Epithelial cell of proximal tubule (primary cell): ENCODE measurements around the gene RAB6B. TPM values are rescaled to one million over a fixed set of nuclear protein-coding genes. Genes with fewer than 3 reads are reported as not detected.
A peak's percentile ranks its signal among the peaks of the same experiment; 100 is the strongest.

Experiments
- DNase-seq: peaks from one replicate; pipeline ENCODE4 v3.0.0-alpha.2; 2011; ENCODE audit warnings: low read depth
- H3K4me3 ChIP-seq: 2 replicates; pipeline ENCODE4 v1.5.1; 2011; ENCODE audit warnings: low read depth, mild to moderate bottlenecking, low read length
- total RNA-seq: library from RNA; depleted of rRNA; stranded (reverse); fragments of >200 nt; gene quantifications from 2 replicates; pipeline ENCODE4 v1.2.3, GENCODE V29; 2015
- TF ChIP-seq, protein P1 (sequence below): conservative IDR thresholded peaks from 2 replicates; pipeline ENCODE4 v1.5.1; 2012; ENCODE audit warnings: low read depth, mild to moderate bottlenecking, low read length

The RAB6B gene
- total RNA-seq, 1 donor from 2014 or later, result 3.5 TPM

DNA sequence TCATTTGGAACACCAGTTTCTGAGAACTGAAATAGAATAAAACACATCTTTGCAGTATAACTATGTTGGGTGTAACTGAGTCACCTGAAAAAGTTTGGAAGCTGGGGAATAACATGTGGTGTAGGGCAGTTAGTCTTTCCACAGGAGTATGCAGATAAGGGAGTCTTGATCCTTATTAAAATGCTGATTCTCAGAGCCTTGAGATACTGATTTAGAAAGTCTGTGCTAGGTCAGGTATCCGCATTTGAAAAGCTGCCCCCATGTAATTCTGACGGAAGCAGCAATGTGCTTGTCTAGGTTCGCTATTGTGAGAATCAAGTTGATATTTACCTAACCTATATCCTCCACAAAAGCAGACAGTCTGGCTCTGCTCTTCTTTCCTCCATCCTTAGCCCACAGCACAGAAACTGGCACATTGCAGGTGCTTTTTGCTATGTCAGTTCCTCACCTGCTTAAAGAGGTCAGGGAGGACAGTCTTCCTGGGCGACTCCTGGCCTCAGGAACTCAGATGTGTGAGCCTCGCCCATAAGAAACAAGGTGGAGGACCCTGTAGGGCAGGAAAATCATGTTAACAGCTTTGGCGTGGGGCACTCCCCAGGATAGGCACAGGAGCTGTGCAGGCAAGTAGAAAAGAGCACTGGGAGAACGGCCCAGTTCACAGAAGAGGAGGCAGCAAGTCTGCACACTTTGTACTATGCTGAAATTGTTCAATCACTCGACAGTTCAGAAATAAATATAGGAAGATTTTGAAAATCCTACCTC is 117.7 kb downstream of the RAB6B start:
- TF ChIP-seq, protein P1, sequence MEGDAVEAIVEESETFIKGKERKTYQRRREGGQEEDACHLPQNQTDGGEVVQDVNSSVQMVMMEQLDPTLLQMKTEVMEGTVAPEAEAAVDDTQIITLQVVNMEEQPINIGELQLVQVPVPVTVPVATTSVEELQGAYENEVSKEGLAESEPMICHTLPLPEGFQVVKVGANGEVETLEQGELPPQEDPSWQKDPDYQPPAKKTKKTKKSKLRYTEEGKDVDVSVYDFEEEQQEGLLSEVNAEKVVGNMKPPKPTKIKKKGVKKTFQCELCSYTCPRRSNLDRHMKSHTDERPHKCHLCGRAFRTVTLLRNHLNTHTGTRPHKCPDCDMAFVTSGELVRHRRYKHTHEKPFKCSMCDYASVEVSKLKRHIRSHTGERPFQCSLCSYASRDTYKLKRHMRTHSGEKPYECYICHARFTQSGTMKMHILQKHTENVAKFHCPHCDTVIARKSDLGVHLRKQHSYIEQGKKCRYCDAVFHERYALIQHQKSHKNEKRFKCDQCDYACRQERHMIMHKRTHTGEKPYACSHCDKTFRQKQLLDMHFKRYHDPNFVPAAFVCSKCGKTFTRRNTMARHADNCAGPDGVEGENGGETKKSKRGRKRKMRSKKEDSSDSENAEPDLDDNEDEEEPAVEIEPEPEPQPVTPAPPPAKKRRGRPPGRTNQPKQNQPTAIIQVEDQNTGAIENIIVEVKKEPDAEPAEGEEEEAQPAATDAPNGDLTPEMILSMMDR, result no peak
- no peak for DNase-seq
- no peak overlapping the region for H3K4me3 ChIP-seq

DNA sequence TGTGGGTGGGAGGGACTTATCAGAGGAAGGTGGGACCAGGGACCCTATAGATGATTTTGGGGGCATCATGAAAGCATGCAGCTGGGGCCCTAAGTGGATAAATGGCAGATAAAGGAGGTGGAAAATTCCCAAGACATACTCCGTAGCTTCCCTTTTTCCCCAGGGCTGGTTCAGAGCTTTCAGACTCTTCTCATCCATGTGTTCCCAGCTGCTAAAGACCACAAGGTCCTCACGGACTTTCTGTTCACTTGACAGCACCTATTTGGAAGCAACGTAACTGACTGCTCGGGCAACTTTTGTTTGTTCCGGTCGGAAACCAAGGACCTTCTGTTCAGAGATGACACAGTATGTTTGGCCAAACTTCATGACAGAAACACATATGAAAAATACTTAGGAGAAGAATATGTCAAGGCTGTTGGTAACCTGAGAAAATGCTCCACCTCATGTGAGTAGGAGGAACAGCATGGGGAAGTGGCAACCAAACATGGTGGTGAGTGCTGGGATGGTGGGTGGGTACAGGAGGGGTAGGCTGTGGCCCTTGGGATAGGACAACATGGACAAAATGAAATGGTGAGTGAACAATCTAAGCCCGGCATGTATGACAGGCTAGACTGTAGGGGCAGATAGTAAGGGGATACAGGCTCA is 118.8 kb downstream of the RAB6B start:
- H3K4me3 ChIP-seq, result no peak overlapping the region
- TF ChIP-seq, protein P1, result peak; percentile 14
- DNase-seq, result no peak

DNA sequence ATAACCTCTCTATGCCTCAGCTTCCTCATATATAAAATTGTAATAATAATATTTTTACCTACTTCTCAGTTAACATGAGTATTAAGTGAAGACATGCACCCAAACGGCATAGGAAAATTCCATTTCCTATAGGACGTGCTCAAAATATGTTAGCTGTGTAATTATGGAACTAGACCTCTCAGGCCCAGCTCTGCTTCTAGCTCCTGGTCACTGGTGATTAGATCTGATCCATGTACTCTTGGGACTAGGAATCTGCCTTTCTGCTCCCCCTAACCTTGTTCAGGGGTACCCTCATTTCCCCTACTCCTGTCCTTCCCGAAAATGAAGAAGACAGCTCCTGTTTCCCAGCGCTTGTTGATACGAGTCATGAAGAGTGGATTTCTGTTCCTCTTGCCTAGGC is 119.8 kb downstream of the RAB6B start:
- TF ChIP-seq, protein P1, result no peak
- DNase-seq, result no peak
- H3K4me3 ChIP-seq, result no peak overlapping the region

DNA sequence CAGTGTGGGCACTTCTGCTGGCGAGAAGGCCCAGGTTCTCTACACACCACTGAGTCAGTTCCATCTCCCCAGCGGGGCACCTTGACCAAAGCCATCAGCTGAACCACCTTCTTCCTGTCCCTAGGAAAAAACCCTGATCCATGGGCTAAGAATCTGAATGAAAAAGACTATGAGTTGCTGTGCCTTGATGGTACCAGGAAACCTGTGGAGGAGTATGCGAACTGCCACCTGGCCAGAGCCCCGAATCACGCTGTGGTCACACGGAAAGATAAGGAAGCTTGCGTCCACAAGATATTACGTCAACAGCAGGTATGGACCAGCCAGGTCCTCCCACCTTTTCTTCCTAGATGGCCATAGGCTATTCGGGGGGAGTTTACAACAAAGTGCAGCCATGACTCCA is 120.4 kb downstream of the RAB6B start:
- DNase-seq, result no peak
- TF ChIP-seq, protein P1, result no peak
- H3K4me3 ChIP-seq, result no peak overlapping the region

Other genes with a start within 250 kb of the RAB6B start
- 33.9 and 37.3 TPM in 2 replicates for gene TOPBP1, start 233.9 kb downstream of the RAB6B start, total RNA-seq
- under 0.01 TPM in 1 of 2 replicates, not detected in the other for gene TF, start 149.5 kb downstream of the RAB6B start, total RNA-seq
- 18.7 and 41.7 TPM in 2 replicates for gene SRPRB, start 90.1 kb downstream of the RAB6B start, total RNA-seq
- 0.36 and 0.75 TPM in 2 replicates for gene SLCO2A1, start 134.0 kb upstream of the RAB6B start, total RNA-seq